Keratinocyte (primary cell): ENCODE measurements around the gene PARD3.

ENCODE experiments used
- CTCF ChIP-seq, 3 experiments: IDR thresholded peaks in 1 of 3; conservative IDR thresholded peaks in 1 of 3; optimal IDR thresholded peaks in 1 of 3; 2 replicates in 2 of 3; 3 replicates in 1 of 3; pipeline versions ENCODE3 to v1.5.1; 2011; ENCODE audit warnings: low read length in 3 of 3, mild to moderate bottlenecking in 3 of 3, moderate library complexity in 2 of 3, control low read depth in 1 of 3, inconsistent platforms in 1 of 3; ENCODE audit not compliant: insufficient read depth in 2 of 3; ENCODE audit errors: extremely low read depth in 1 of 3
- EZH2 ChIP-seq: IDR thresholded peaks from one replicate; pipeline ENCODE4 v1.6.1; 2012; ENCODE audit warnings: inconsistent platforms, mild to moderate bottlenecking, low read length, moderate library complexity

- TF ChIP-seq CTCF (optimal IDR thresholded peaks at IDR 0.05 in 1 of 3, IDR thresholded peaks at IDR 0.05 in 1 of 3, conservative IDR thresholded peaks at IDR 0.05 in 1 of 3; ENCODE audit: extremely low read depth in 1 of 3, insufficient read depth in 2 of 3, low read length in 3 of 3), result no peak
- no peak for TF ChIP-seq EZH2
Observed at GRCh38 chr10:34252111-34252510, 563.0 kb downstream of the PARD3 start.
